Smooth muscle cell (in vitro differentiated cells): ENCODE measurements around the gene TEX28. TPM values are rescaled to one million over a fixed set of nuclear protein-coding genes. Genes with fewer than 3 reads are reported as not detected.
"Not testable (repeated sequence)": the region's sequence is repeated elsewhere in the genome, so short reads cannot be mapped to it uniquely, and the experiment has no call there.

Experiments used
- DNase-seq: peaks from one replicate; lab custom pipeline; 2025; ENCODE audit not compliant: unreplicated experiment; lab: John Stamatoyannopoulos, UW
- H2AFZ ChIP-seq: fragments of 200-600 bp; sonication (generic); 2 replicates; pipeline ENCODE4 v1.6.0; 2016; ENCODE audit warnings: antibody characterized with exemption, low read depth, mild to moderate bottlenecking
- H3F3A ChIP-seq: fragments of 200-600 bp; sonication (generic); 2 replicates; pipeline ENCODE4 v1.6.0; 2017; ENCODE audit warnings: antibody characterized with exemption, low read depth
- H3K27ac ChIP-seq: fragments of 200-600 bp; sonication (generic); 2 replicates; pipeline ENCODE4 v1.5.1; 2016; ENCODE audit warnings: low read depth, mild to moderate bottlenecking
- H3K27me3 ChIP-seq: fragments of 200-600 bp; sonication (generic); 2 replicates; pipeline ENCODE4 v1.6.1; 2016; ENCODE audit warnings: low read depth, mild to moderate bottlenecking
- H3K36me3 ChIP-seq: fragments of 200-600 bp; sonication (generic); 2 replicates; pipeline ENCODE4 v1.5.1; 2016; ENCODE audit warnings: low read depth
- H3K4me1 ChIP-seq: fragments of 200-600 bp; sonication (generic); 2 replicates; pipeline ENCODE4 v1.5.1; 2016; ENCODE audit warnings: low read depth
- H3K4me2 ChIP-seq: fragments of 200-600 bp; sonication (generic); 2 replicates; pipeline ENCODE4 v1.6.0; 2016; ENCODE audit warnings: mild to moderate bottlenecking
- H3K4me3 ChIP-seq: fragments of 200-600 bp; sonication (generic); 2 replicates; pipeline ENCODE4 v1.5.1; 2016; ENCODE audit warnings: mild to moderate bottlenecking
- H3K79me2 ChIP-seq: fragments of 200-600 bp; sonication (generic); 2 replicates; pipeline ENCODE4 v1.6.0; 2016; ENCODE audit warnings: low read depth, mild to moderate bottlenecking
- H3K9ac ChIP-seq: fragments of 200-600 bp; sonication (generic); 2 replicates; pipeline ENCODE4 v1.6.0; 2016; ENCODE audit warnings: low read depth
- H3K9me3 ChIP-seq: fragments of 200-600 bp; sonication (generic); replicated peaks from 2 replicates; pipeline ENCODE4 v1.5.1; 2016; ENCODE audit warnings: low read depth
- H4K20me1 ChIP-seq: fragments of 200-600 bp; sonication (generic); 2 replicates; pipeline ENCODE4 v1.6.0; 2016; ENCODE audit warnings: low read depth
- CTCF ChIP-seq: fragments of 200-600 bp; sonication (generic); IDR thresholded peaks from 2 replicates; pipeline ENCODE4 v1.5.1; 2017; ENCODE audit warnings: borderline replicate concordance, mild to moderate bottlenecking, antibody characterized with exemption; ENCODE audit not compliant: insufficient read depth, poor library complexity, severe bottlenecking
- WGBS: methylation state at CpG from one replicate; pipeline ENCODE4 v1.1.7; 2016; ENCODE audit warnings: low lambda C conversion rate; 5-methylcytosine and 5-hydroxymethylcytosine counted together
- polyA plus RNA-seq: library from polyadenylated mRNA; unstranded; fragments of >200 nt; fragmentation: Nextera tagmentation; extraction: Ambion mirVana; gene quantifications from 2 replicates; pipeline ENCODE4 v1.2.1, GENCODE V29; 2016
- total RNA-seq: library from RNA; depleted of rRNA; stranded (reverse); fragments of >200 nt; gene quantifications from 2 replicates; pipeline ENCODE4 v1.2.3, GENCODE V29; 2014

The TEX28 gene
- total and polyA plus RNA-seq, 2 experiments from 2014 or later = not detected

GRCh38 chrX:154304846-154305245, 9.9 kb upstream of the TEX28 start:
- no peak overlapping the region for H3K27ac ChIP-seq
- H3F3A ChIP-seq = no peaks in the 10 kb centered on the region
- no peak for DNase-seq
- WGBS = 88% methylated on average over 10 of the region's 10 CpGs
- H3K9ac ChIP-seq = no peak overlapping the region
- no peaks in the 10 kb centered on the region for H3K9me3 ChIP-seq
- no peaks in the 10 kb centered on the region for H3K27me3 ChIP-seq
- no peaks in the 10 kb centered on the region for H4K20me1 ChIP-seq
- no peaks in the 10 kb centered on the region for H3K4me1 ChIP-seq
- no peak overlapping the region for H3K4me3 ChIP-seq
- no peaks in the 10 kb centered on the region for H3K36me3 ChIP-seq
- H2AFZ ChIP-seq = no peak overlapping the region
- no peaks in the 10 kb centered on the region for H3K79me2 ChIP-seq
- no peak overlapping the region for H3K4me2 ChIP-seq
- TF ChIP-seq CTCF = no peak

GRCh38 chrX:154303476-154303875, 8.6 kb upstream of the TEX28 start:
- Histone ChIP-seq H3F3A (no peaks in the 10 kb centered on the region), H3K4me3 (no peak overlapping the region), H3K27ac (no peak overlapping the region), H3K9ac (no peak overlapping the region), H2AFZ (no peak overlapping the region), H3K4me1 (no peaks in the 10 kb centered on the region), H3K9me3 (no peaks in the 10 kb centered on the region), H3K4me2 (no peak overlapping the region), H3K79me2 (no peaks in the 10 kb centered on the region), H3K27me3 (no peaks in the 10 kb centered on the region), H3K36me3 (no peaks in the 10 kb centered on the region), H4K20me1 (no peaks in the 10 kb centered on the region)
- no peak for DNase-seq
- WGBS = 79% methylated on average over 7 of the region's 8 CpGs
- no peak for TF ChIP-seq CTCF

- H3K4me3 ChIP-seq, H3K36me3 ChIP-seq, H3F3A ChIP-seq, H3K79me2 ChIP-seq, H2AFZ ChIP-seq, H3K27ac ChIP-seq, H4K20me1 ChIP-seq, H3K27me3 ChIP-seq, H3K4me2 ChIP-seq, H3K9ac ChIP-seq, DNase-seq, H3K9me3 ChIP-seq, H3K4me1 ChIP-seq: not testable (repeated sequence)
- WGBS = 82% methylated on average over 7 of the region's 7 CpGs
Observed at GRCh38 chrX:154302998-154303397, 8.1 kb upstream of the TEX28 start.

GRCh38 chrX:154300816-154301215, 5.9 kb upstream of the TEX28 start:
- Histone ChIP-seq H3K27ac (no peak overlapping the region), H3K79me2 (no peaks in the 10 kb centered on the region), H3K36me3 (no peaks in the 10 kb centered on the region), H3K27me3 (no peaks in the 10 kb centered on the region), H3K4me1 (no peaks in the 10 kb centered on the region), H3K4me3 (no peak overlapping the region), H4K20me1 (no peaks in the 10 kb centered on the region), H3K9ac (no peak overlapping the region), H3F3A (no peaks in the 10 kb centered on the region), H3K4me2 (no peak overlapping the region), H2AFZ (no peak overlapping the region), H3K9me3 (no peaks in the 10 kb centered on the region)
- no peak for TF ChIP-seq CTCF
- 93% methylated on average over 8 of the region's 8 CpGs for WGBS
- no peak for DNase-seq
